Panc1 (cell line): ENCODE results near the gene MAP4K4.

ENCODE experiments used
- CTCF ChIP-seq: fragments of 450-650 bp; IDR thresholded peaks from 2 replicates; pipeline ENCODE4 v1.5.1; 2017; ENCODE audit warnings: mild to moderate bottlenecking
- POLR2AphosphoS5 ChIP-seq: IDR thresholded peaks from 2 replicates; pipeline ENCODE4 v1.6.1; 2012; ENCODE audit warnings: mild to moderate bottlenecking, low read depth, low read length, moderate library complexity
- REST ChIP-seq, 2 experiments: IDR thresholded peaks; 2 replicates each; pipeline ENCODE4 v1.6.1; 2011 to 2012; ENCODE audit warnings: low read depth in 2 of 2, control low read depth in 1 of 2, low read length in 1 of 2, mild to moderate bottlenecking in 1 of 2, moderate library complexity in 1 of 2; ENCODE audit not compliant: insufficient read depth in 1 of 2
- SIN3A ChIP-seq: IDR thresholded peaks from 2 replicates; pipeline ENCODE4 v1.6.1; 2012; ENCODE audit warnings: low read depth, mild to moderate bottlenecking, low read length, moderate library complexity, borderline replicate concordance; ENCODE audit not compliant: insufficient read depth

GRCh38 chr2:101805152-101806088, 107.9 kb downstream of the MAP4K4 start:
- TF ChIP-seq CTCF (no peak), POLR2AphosphoS5 (no peak), REST (IDR thresholded peaks at IDR 0.05; ENCODE audit: insufficient read depth in 1 of 2, low read depth in 2 of 2, low read length in 1 of 2) (no peak), SIN3A (no peak)
